Panc1 (cell line): Measurements from ENCODE around the gene FUNDC2.

Experiments used
- CTCF ChIP-seq: fragments of 450-650 bp; IDR thresholded peaks from 2 replicates; pipeline ENCODE4 v1.5.1; 2017; ENCODE audit warnings: mild to moderate bottlenecking
- POLR2AphosphoS5 ChIP-seq: IDR thresholded peaks from 2 replicates; pipeline ENCODE4 v1.6.1; 2012; ENCODE audit warnings: mild to moderate bottlenecking, low read depth, low read length, moderate library complexity
- SIN3A ChIP-seq: IDR thresholded peaks from 2 replicates; pipeline ENCODE4 v1.6.1; 2012; ENCODE audit warnings: low read depth, mild to moderate bottlenecking, low read length, moderate library complexity, borderline replicate concordance; ENCODE audit not compliant: insufficient read depth
- TCF7L2 ChIP-seq: IDR thresholded peaks from 2 replicates; pipeline ENCODE4 v1.6.1; 2011; ENCODE audit warnings: mild to moderate bottlenecking, low read depth, low read length, inconsistent platforms

DNA sequence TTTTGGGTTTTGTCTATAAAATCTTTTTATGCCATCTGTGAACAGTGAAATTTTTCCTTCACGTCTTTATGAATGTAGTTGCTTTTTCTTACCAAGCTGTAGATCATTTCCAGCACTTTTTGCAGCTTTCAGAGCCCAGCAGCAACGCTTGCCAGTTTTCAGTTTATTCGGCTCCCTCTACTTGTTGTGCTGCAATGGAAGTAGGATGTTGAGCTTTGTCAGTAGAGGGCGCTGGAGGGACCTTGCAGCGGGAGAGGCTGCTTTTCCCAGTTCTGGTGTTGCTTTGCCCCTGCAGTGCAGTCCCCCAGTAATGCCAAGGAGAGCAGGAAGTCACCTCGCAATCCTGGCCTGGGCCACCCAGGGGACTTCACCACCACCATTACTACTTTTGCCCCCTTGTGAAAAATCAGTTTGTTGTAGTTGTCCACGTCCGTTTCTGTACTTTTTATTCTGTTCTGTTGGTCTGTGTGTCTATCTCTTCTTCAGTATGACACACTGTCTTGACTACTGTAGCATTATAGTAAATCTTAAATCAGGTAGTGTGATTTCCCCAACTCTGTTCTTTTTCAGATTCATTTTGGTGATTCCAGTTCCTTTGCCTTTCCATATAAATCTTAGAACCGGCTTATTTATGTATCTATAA lies 22.5 kb downstream of the FUNDC2 start:
- TF ChIP-seq CTCF (peak; percentile 83), POLR2AphosphoS5 (no peak), TCF7L2 (no peak), SIN3A (no peak)
